GM12801 (cell line): Measurements from ENCODE around the gene UBR3.

Experiments used
- TF ChIP-seq, protein P1 (sequence below): IDR thresholded peaks from one replicate; pipeline ENCODE4 v1.5.1; 2011; ENCODE audit warnings: control low read depth; ENCODE audit not compliant: insufficient read length; ENCODE audit errors: extremely low read depth

UBR3 gene

DNA sequence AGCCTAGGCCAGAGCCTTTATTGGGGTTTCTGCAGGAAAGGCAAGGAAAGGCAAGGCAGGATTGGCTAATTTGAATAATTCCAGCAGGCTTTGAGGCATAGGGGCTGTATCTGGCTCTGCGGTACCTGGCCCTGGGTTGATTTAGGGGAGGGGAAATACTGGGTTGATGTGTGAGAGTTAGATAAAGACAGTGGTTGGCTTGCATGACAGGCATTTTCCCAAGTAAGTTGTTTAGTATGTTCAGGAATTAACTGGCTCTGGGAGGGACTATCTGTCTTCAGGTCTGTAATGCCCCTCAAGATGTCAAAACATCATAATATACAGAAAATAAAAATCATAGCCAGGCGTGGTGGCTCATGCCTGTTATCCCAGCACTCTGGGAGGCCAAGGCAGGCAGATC is 98.7 kb downstream of the UBR3 start:
- TF ChIP-seq, protein P1, sequence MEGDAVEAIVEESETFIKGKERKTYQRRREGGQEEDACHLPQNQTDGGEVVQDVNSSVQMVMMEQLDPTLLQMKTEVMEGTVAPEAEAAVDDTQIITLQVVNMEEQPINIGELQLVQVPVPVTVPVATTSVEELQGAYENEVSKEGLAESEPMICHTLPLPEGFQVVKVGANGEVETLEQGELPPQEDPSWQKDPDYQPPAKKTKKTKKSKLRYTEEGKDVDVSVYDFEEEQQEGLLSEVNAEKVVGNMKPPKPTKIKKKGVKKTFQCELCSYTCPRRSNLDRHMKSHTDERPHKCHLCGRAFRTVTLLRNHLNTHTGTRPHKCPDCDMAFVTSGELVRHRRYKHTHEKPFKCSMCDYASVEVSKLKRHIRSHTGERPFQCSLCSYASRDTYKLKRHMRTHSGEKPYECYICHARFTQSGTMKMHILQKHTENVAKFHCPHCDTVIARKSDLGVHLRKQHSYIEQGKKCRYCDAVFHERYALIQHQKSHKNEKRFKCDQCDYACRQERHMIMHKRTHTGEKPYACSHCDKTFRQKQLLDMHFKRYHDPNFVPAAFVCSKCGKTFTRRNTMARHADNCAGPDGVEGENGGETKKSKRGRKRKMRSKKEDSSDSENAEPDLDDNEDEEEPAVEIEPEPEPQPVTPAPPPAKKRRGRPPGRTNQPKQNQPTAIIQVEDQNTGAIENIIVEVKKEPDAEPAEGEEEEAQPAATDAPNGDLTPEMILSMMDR: no peak

DNA sequence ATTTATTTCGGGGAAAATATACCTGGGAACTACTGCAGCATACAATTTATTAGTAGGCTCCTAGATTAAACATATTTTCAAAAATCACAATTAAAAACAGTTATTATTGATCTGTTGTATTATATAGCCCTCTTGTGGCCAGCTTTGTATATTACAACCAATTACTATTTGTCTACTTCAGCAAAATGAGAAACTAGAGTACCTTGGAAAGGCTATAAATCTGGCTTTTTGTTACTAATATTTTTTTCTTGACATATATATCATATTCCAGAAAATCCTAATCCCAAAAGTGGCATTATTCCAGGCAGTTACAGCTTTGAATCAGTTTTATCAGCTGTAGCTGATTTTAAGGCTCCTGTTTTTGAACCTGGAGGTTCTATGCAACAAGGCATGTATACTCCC is 101.2 kb downstream of the UBR3 start:
- TF ChIP-seq, protein P1: no peak

DNA sequence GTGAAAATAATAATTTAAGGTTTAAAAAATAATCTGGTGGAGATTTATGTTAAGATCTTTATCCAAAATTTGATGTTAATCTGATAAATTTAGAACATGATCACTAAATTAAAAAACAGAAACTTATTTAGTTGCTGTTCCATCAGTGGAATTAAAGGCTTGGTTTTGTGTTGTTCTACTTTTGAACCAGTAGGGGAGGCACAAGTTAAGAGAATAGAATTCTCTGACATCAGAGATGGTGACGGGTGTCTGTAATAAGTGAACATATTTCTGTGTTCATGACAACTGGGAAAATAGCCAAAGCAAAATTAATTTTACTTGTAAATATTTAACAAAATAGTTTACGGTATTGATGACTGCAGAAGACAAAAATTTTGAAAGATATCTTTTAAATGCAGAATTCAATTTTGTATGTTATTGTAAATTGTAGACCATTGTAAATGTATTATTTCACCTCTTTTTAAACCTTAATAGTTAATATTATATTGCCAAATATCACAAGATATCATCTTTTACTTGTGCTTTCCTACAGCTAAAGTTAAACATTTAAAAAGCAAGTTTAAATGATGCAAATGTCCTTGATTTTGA is 106.0 kb downstream of the UBR3 start:
- TF ChIP-seq, protein P1: peak; percentile 44

DNA sequence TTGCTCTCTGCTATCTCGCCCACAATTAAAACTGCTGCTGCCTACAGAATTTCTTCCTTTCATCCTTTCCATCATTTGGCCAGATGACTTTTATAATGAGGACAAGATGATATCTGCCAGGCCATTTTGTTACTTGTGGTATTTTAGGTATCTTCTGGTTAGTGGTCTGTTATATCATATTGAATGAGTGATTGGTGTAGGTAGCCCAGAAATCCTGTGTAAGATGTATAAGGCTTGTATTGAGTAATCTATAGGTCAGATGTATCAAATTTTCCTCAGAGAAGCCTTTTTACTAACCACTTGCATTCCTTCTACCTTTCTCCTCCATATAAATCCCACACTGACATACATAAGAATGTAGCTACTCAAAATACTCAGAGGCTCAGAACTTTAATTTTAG is 118.3 kb downstream of the UBR3 start:
- TF ChIP-seq, protein P1: no peak

DNA sequence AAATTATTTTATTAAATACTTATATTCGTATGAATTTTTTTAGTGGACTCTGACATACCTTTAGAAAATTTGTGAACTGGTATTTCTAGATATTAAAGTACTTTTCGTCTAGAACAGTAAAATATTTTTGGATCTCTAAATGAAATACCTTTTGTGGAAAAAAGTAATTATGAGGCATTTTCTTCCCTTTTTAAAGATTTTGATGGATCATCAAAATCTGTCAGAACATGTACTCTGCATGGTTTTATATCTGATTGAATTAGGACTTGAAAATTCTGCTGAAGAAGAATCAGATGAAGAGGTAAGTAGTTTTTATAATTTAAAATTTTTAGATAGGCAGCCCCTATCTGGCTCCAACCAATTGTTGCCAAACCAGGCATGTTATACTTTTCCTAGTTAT is 118.8 kb downstream of the UBR3 start:
- TF ChIP-seq, protein P1: no peak

GRCh38 chr2:169946546-169946945 is 119.3 kb downstream of the UBR3 start:
- TF ChIP-seq, protein P1: no peak

DNA sequence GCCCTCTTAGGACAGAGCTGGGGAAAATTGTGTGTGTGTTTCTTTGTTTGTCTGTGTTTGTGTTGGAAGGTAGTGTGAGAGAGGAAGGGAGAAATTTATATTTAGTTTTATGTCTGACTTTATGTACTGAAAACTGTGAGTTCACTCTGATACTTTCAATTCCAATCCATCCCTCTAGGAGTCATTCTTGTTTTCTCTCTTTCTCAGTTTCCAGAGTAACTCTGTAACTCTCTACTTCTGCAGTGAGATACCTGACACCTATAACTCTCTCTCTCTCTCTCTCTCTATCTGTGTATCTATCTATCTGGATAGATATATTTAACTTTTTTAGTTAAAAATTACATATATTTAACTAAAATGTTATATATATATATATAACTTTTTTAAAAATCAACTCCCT is 128.7 kb downstream of the UBR3 start:
- TF ChIP-seq, protein P1: no peak
